GM12878 (cell line): ENCODE data around the gene GSG1. TPM values are rescaled to one million over a fixed set of nuclear protein-coding genes. Genes with fewer than 3 reads are reported as not detected.

ENCODE experiments used
- ATAC-seq: fragments of 200-7000 bp; cut with Tn5 transposase; 3 replicates; pipeline ENCODE4 v1.9.1; 2020; ENCODE audit warnings: mild to moderate bottlenecking, moderate library complexity
- BruUV-seq: library from RNA; stranded (reverse); fragments of 400-500 nt; replicated peaks from 2 replicates; lab custom pipeline; 2021; lab: Mats Ljungman, UMichigan
- CTCF ChIA-PET: fragments of 300-600 bp; sonication (Branson Sonifier 250); formaldehyde crosslinking; extraction: SDS; loops from one replicate; lab custom pipeline; 2021; ENCODE audit warnings: inconsistent platforms; lab: Yijun Ruan, JAX
- POLR2A ChIA-PET: fragments of 350-600 bp; formaldehyde crosslinking; extraction: SDS; loops from one replicate; lab custom pipeline; 2021; ENCODE audit warnings: inconsistent platforms; lab: Charles Lee
- RAD21 ChIA-PET: fragments of 300-600 bp; sonication (Branson Sonifier 250); formaldehyde crosslinking; loops from one replicate; lab custom pipeline; 2023; ENCODE audit warnings: antibody characterized with exemption; ENCODE audit not compliant: unreplicated experiment; lab: Charles Lee
- SMC1A ChIA-PET: fragments of 300-600 bp; sonication (Branson Sonifier 250); formaldehyde crosslinking; loops from one replicate; lab custom pipeline; 2023; ENCODE audit not compliant: unreplicated experiment, uncharacterized antibody; lab: Charles Lee
- DNase-seq: peaks from one replicate; pipeline ENCODE4 v3.0.0-alpha.2; 2011; ENCODE audit warnings: low read depth, low spot score
- FAIRE-seq: peaks from 3 replicates; lab custom pipeline; 2011; peaks lifted over from hg19 to GRCh38; lab: Jason Lieb, UNC
- H2AFZ ChIP-seq: 2 replicates; pipeline ENCODE4 v1.6.0; 2011; ENCODE audit warnings: low read depth, low read length, control low read depth; ENCODE audit not compliant: control insufficient read depth
- H3K27ac ChIP-seq: 2 replicates; pipeline ENCODE4 v1.5.1; 2011; ENCODE audit warnings: control low read depth; ENCODE audit not compliant: control insufficient read depth, insufficient read depth
- H3K27me3 ChIP-seq, 2 experiments: replicated peaks in 1 of 2; 2 replicates each; pipeline versions ENCODE4 v1.6.0 to v1.6.1; 2011; ENCODE audit warnings: low read length in 1 of 2; ENCODE audit not compliant: control insufficient read depth in 2 of 2, insufficient read depth in 2 of 2
- H3K36me3 ChIP-seq, 2 experiments: 2 replicates each; pipeline ENCODE4 v1.5.1; 2011; ENCODE audit warnings: low read length in 1 of 2; ENCODE audit not compliant: control insufficient read depth in 2 of 2, insufficient read depth in 2 of 2
- H3K4me1 ChIP-seq: 2 replicates; pipeline ENCODE4 v1.6.1; 2011; ENCODE audit warnings: mild to moderate bottlenecking, low read length, moderate library complexity, mixed read lengths; ENCODE audit not compliant: control insufficient read depth, insufficient read depth
- H3K4me2 ChIP-seq: 2 replicates; pipeline ENCODE4 v1.6.0; 2011; ENCODE audit warnings: control low read depth; ENCODE audit not compliant: control insufficient read depth, insufficient read depth
- H3K4me3 ChIP-seq: fragments of 200-600 bp; sonication (generic); 2 replicates; pipeline ENCODE4 v1.5.1; 2016
- H3K79me2 ChIP-seq: 2 replicates; pipeline ENCODE4 v1.6.0; 2011; ENCODE audit warnings: low read length; ENCODE audit not compliant: control insufficient read depth, insufficient read depth
- H3K9ac ChIP-seq: 2 replicates; pipeline ENCODE4 v1.8.0; 2011; ENCODE audit warnings: low read length, control low read depth, mixed read lengths; ENCODE audit not compliant: control insufficient read depth, insufficient read depth
- H3K9me3 ChIP-seq: replicated peaks from 3 replicates; pipeline ENCODE4 v1.5.1; 2011; ENCODE audit warnings: mild to moderate bottlenecking, low read length; ENCODE audit not compliant: control insufficient read depth, insufficient read depth
- H4K20me1 ChIP-seq: 2 replicates; pipeline ENCODE4 v1.6.0; 2011; ENCODE audit not compliant: control insufficient read depth, insufficient read depth
- ELK1 ChIP-seq: IDR thresholded peaks from 2 replicates; pipeline ENCODE4 v1.6.1; 2012; ENCODE audit warnings: low read depth, low read length, improper control_type of control experiment
- MYC ChIP-seq: IDR thresholded peaks from 2 replicates; pipeline ENCODE4 v1.6.1; 2011; ENCODE audit warnings: mild to moderate bottlenecking, low read length, moderate library complexity, inconsistent platforms; ENCODE audit not compliant: insufficient read depth, insufficient replicate concordance, insufficient read length, severe bottlenecking
- NFIC ChIP-seq: IDR thresholded peaks from 2 replicates; pipeline ENCODE4 v1.6.1; 2012; ENCODE audit warnings: low read depth, mild to moderate bottlenecking, inconsistent platforms, low read length, moderate library complexity
- RAD51 ChIP-seq: fragments of 450-650 bp; IDR thresholded peaks from 2 replicates; pipeline ENCODE4 v1.6.1; 2016; ENCODE audit warnings: moderate library complexity, mild to moderate bottlenecking, inconsistent platforms
- USF2 ChIP-seq: IDR thresholded peaks from 2 replicates; pipeline ENCODE4 v1.6.1; 2011; ENCODE audit warnings: low read depth, low read length, improper control_type of control experiment, borderline replicate concordance
- WGBS: methylation state at CpG from one replicate; pipeline ENCODE4 v1.1.6; 2016; ENCODE audit warnings: low lambda C conversion rate; ENCODE audit not compliant: insufficient replicate concordance, insufficient coverage; ENCODE audit errors: missing lambda C conversion rate; 5-methylcytosine and 5-hydroxymethylcytosine counted together
- in situ Hi-C: fragments of 300-500 bp; cut with MboI; formaldehyde crosslinking; loops from 9 replicates; pipeline ENCODE4 v1.14.3; 2018; ENCODE audit warnings: mixed read lengths
- intact Hi-C: fragments of 100-400 bp; cut with micrococcal nuclease; formaldehyde crosslinking; loops from one replicate; pipeline ENCODE4 v1.14.2; 2022; ENCODE audit not compliant: unreplicated experiment
- polyA plus RNA-seq, 11 experiments: library from polyadenylated mRNA; depleted of rRNA in 4 of 11; unstranded in 6 of 11; stranded (reverse) in 5 of 11; fragments of >200 nt; fragmentation: Nextera tagmentation in 4 of 11; fragmentation: Illumina TruSeq in 1 of 11; extraction: Ambion mirVana in 4 of 11; extraction: Trizol in 1 of 11; gene quantifications; 1 replicate in 1 of 11; 2 replicates in 10 of 11; pipeline versions ENCODE4 v1.2.1 to v1.2.3, GENCODE V29; 2011 to 2016; ENCODE audit warnings: inconsistent platforms in 2 of 11, missing spikeins in 2 of 11, low read depth in 1 of 11
- total RNA-seq, 4 experiments: library from RNA; depleted of rRNA in 3 of 4; stranded (reverse); fragments of >200 nt in 3 of 4; fragmentation: Illumina TruSeq in 1 of 4; extraction: Trizol in 1 of 4; gene quantifications; 2 replicates each; pipeline versions ENCODE4 v1.2.1 to v1.2.3, GENCODE V29; 2013 to 2021
- TF ChIP-seq, protein P1 (sequence below): fragments of 450-650 bp; IDR thresholded peaks from 2 replicates; pipeline ENCODE4 v1.6.1; 2017; ENCODE audit warnings: mild to moderate bottlenecking
- TF ChIP-seq, protein P2 (sequence below): fragments of 450-650 bp; IDR thresholded peaks from 2 replicates; pipeline ENCODE4 v1.6.1; 2017; ENCODE audit warnings: mild to moderate bottlenecking, moderate library complexity

GSG1 gene
- total and polyA plus RNA-seq, 10 of the 15 experiments (the other 5 are each of a cell fraction or from before 2014, with no cell fraction given), result not detected

GRCh38 chr12:13061377-13061776, 42.1 kb downstream of the GSG1 start:
- H3K4me3 ChIP-seq, result no peak overlapping the region
- no peak overlapping the region for H3K9ac ChIP-seq
- ATAC-seq (no peak), FAIRE-seq (no peak), DNase-seq (no peak)
- ChIA-PET SMC1A (interaction anchor here (0.6 to 0.9 kb wide), 2 partner anchors 18 to 37 kb away, joined by 3 read pairs; no protein-coding TSS in a partner anchor), POLR2A (no interaction called here), CTCF (no interaction called here), RAD21 (no interaction called here)
- intact Hi-C loops, result no loop called here
- H3K27ac ChIP-seq, result no peak overlapping the region
- no peak for TF ChIP-seq ELK1
- TF ChIP-seq RAD51, result no peak
- no peak for TF ChIP-seq MYC
- TF ChIP-seq, protein P1, sequence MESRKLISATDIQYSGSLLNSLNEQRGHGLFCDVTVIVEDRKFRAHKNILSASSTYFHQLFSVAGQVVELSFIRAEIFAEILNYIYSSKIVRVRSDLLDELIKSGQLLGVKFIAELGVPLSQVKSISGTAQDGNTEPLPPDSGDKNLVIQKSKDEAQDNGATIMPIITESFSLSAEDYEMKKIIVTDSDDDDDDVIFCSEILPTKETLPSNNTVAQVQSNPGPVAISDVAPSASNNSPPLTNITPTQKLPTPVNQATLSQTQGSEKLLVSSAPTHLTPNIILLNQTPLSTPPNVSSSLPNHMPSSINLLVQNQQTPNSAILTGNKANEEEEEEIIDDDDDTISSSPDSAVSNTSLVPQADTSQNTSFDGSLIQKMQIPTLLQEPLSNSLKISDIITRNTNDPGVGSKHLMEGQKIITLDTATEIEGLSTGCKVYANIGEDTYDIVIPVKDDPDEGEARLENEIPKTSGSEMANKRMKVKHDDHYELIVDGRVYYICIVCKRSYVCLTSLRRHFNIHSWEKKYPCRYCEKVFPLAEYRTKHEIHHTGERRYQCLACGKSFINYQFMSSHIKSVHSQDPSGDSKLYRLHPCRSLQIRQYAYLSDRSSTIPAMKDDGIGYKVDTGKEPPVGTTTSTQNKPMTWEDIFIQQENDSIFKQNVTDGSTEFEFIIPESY, result no peak
- TF ChIP-seq NFIC, result no peak
- TF ChIP-seq, protein P2, sequence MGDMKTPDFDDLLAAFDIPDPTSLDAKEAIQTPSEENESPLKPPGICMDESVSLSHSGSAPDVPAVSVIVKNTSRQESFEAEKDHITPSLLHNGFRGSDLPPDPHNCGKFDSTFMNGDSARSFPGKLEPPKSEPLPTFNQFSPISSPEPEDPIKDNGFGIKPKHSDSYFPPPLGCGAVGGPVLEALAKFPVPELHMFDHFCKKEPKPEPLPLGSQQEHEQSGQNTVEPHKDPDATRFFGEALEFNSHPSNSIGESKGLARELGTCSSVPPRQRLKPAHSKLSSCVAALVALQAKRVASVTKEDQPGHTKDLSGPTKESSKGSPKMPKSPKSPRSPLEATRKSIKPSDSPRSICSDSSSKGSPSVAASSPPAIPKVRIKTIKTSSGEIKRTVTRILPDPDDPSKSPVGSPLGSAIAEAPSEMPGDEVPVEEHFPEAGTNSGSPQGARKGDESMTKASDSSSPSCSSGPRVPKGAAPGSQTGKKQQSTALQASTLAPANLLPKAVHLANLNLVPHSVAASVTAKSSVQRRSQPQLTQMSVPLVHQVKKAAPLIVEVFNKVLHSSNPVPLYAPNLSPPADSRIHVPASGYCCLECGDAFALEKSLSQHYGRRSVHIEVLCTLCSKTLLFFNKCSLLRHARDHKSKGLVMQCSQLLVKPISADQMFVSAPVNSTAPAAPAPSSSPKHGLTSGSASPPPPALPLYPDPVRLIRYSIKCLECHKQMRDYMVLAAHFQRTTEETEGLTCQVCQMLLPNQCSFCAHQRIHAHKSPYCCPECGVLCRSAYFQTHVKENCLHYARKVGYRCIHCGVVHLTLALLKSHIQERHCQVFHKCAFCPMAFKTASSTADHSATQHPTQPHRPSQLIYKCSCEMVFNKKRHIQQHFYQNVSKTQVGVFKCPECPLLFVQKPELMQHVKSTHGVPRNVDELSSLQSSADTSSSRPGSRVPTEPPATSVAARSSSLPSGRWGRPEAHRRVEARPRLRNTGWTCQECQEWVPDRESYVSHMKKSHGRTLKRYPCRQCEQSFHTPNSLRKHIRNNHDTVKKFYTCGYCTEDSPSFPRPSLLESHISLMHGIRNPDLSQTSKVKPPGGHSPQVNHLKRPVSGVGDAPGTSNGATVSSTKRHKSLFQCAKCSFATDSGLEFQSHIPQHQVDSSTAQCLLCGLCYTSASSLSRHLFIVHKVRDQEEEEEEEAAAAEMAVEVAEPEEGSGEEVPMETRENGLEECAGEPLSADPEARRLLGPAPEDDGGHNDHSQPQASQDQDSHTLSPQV, result no peak
- TF ChIP-seq USF2, result no peak
- no peaks in the 10 kb centered on the region for H3K4me1 ChIP-seq
- 48% methylated on average over 5 of the region's 5 CpGs for WGBS
- no peaks in the 10 kb centered on the region for H3K79me2 ChIP-seq
- BruUV-seq, result no TSS peak
- no peak overlapping the region for H2AFZ ChIP-seq
- no peaks in the 10 kb centered on the region for H3K9me3 ChIP-seq
- no peaks in the 10 kb centered on the region for H3K36me3 ChIP-seq
- no peaks in the 10 kb centered on the region for H4K20me1 ChIP-seq
- no peak overlapping the region for H3K4me2 ChIP-seq
- in situ Hi-C loops, result no loop called here
- H3K27me3 ChIP-seq, result no peaks in the 10 kb centered on the region
